HEK293T (cell line): ENCODE data around the gene TJP3.
"Not testable (repeated sequence)": the region's sequence is repeated elsewhere in the genome, so short reads cannot be mapped to it uniquely, and the experiment has no call there.

ENCODE experiments used
- SP1 ChIP-seq: fragments of 450-650 bp; IDR thresholded peaks from 2 replicates; pipeline ENCODE4 v1.6.1; 2017
- TARDBP ChIP-seq: fragments of 450-650 bp; IDR thresholded peaks from 2 replicates; pipeline ENCODE4 v1.6.1; 2016

DNA sequence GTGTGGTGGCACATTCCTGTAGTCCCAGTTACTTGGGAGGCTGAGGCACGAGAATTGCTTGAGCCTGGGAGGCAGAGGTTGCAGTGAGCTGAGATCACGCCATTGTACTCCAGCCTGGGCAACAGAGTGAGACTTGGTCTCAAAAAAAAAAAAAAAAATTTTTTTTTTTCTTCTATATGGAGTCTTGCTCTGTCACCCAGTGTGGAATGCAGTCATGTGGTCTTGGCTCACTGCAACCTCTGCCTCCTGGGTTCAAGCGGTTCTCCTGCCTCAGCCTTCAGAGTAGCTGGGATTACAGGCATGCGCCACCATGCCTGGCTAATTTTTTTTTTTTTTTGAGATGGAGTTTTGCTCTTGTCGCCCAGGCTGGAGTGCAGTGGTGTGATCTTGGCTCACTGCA is 57.6 kb downstream of the TJP3 start:
- not testable (repeated sequence) for TF ChIP-seq TARDBP, SP1
